Measurements from ENCODE around the gene PDCD6IP.
A peak's percentile ranks its signal among the peaks of the same experiment; 100 is the strongest.

PDCD6IP gene

DNA sequence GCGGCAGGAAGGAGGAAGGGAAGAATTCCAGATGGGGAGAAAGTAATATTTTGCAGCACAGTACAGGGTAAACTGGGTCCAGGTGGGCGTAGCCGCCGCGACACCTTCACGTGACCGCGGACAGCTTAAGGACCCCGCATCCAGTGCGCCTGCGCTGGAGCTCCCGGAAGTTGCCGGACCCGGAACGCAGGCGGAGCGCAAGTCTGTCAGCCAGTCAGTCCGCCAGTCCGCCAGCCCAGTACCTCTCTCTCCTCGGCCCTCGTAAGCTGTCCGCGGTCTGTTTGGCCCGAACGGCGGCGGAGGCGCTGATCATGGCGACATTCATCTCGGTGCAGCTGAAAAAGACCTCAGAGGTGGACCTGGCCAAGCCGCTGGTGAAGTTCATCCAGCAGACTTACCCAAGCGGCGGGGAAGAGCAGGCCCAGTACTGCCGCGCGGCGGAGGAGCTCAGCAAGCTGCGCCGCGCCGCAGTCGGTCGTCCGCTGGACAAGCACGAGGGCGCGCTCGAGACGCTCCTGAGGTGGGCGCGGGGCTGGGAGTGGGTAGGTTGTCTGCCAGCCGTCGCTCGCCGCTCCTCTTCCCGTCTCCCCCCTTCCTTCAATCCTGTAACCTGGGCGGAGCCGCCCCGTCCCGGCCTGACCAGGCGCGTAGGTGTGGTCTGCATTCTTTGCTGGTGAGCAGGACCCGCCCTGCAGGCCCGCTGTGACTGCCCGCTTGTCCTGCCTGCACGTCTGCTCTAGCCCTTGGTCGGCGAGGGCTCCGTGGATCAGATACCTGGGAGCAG lies at the start of gene PDCD6IP (continued):
- TF ChIP-seq, protein P1, sequence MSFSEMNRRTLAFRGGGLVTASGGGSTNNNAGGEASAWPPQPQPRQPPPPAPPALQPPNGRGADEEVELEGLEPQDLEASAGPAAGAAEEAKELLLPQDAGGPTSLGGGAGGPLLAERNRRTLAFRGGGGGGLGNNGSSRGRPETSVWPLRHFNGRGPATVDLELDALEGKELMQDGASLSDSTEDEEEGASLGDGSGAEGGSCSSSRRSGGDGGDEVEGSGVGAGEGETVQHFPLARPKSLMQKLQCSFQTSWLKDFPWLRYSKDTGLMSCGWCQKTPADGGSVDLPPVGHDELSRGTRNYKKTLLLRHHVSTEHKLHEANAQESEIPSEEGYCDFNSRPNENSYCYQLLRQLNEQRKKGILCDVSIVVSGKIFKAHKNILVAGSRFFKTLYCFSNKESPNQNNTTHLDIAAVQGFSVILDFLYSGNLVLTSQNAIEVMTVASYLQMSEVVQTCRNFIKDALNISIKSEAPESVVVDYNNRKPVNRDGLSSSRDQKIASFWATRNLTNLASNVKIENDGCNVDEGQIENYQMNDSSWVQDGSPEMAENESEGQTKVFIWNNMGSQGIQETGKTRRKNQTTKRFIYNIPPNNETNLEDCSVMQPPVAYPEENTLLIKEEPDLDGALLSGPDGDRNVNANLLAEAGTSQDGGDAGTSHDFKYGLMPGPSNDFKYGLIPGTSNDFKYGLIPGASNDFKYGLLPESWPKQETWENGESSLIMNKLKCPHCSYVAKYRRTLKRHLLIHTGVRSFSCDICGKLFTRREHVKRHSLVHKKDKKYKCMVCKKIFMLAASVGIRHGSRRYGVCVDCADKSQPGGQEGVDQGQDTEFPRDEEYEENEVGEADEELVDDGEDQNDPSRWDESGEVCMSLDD (tag by site-specific recombination; IDR thresholded peaks at IDR 0.05) = no peak
- TF ChIP-seq, protein P2, sequence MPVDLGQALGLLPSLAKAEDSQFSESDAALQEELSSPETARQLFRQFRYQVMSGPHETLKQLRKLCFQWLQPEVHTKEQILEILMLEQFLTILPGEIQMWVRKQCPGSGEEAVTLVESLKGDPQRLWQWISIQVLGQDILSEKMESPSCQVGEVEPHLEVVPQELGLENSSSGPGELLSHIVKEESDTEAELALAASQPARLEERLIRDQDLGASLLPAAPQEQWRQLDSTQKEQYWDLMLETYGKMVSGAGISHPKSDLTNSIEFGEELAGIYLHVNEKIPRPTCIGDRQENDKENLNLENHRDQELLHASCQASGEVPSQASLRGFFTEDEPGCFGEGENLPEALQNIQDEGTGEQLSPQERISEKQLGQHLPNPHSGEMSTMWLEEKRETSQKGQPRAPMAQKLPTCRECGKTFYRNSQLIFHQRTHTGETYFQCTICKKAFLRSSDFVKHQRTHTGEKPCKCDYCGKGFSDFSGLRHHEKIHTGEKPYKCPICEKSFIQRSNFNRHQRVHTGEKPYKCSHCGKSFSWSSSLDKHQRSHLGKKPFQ (tag by site-specific recombination; IDR thresholded peaks at IDR 0.05) = no peak
- TF ChIP-seq ZBTB20 (tag by site-specific recombination; IDR thresholded peaks at IDR 0.05) = peak; percentile 84
- no peak for TF ChIP-seq ZNF791 (tag by site-specific recombination; IDR thresholded peaks at IDR 0.05)
- TF ChIP-seq ZNF426 (tag by site-specific recombination; IDR thresholded peaks at IDR 0.05) = no peak
- no peak for TF ChIP-seq ZNF19 (tag by site-specific recombination; IDR thresholded peaks at IDR 0.05; ENCODE audit: low read depth)
- peak; percentile 84 for TF ChIP-seq KLF9 (tag by site-specific recombination; IDR thresholded peaks at IDR 0.05; ENCODE audit: low read depth)
- TF ChIP-seq ZNF654 (tag by site-specific recombination; IDR thresholded peaks at IDR 0.05; ENCODE audit: low read depth) = no peak
- TF ChIP-seq ZNF140 (tag by site-specific recombination; IDR thresholded peaks at IDR 0.05) = no peak
- TF ChIP-seq PRDM1 (tag by site-specific recombination; IDR thresholded peaks at IDR 0.05) = peak; percentile 49; the same call in 1 of the 2 replicates
- TF ChIP-seq ZNF561 (tag by site-specific recombination; IDR thresholded peaks at IDR 0.05; ENCODE audit: borderline replicate concordance) = peak; percentile 34; the same call in 1 of the 2 replicates
- TF ChIP-seq ZNF221 (tag by site-specific recombination; IDR thresholded peaks at IDR 0.05; ENCODE audit: borderline replicate concordance) = no peak
- no peak for TF ChIP-seq ZNF585B (tag by site-specific recombination; IDR thresholded peaks at IDR 0.05)
- no peak for TF ChIP-seq ZNF23 (tag by site-specific recombination; IDR thresholded peaks at IDR 0.05; ENCODE audit: borderline replicate concordance)
- TF ChIP-seq, protein P3, sequence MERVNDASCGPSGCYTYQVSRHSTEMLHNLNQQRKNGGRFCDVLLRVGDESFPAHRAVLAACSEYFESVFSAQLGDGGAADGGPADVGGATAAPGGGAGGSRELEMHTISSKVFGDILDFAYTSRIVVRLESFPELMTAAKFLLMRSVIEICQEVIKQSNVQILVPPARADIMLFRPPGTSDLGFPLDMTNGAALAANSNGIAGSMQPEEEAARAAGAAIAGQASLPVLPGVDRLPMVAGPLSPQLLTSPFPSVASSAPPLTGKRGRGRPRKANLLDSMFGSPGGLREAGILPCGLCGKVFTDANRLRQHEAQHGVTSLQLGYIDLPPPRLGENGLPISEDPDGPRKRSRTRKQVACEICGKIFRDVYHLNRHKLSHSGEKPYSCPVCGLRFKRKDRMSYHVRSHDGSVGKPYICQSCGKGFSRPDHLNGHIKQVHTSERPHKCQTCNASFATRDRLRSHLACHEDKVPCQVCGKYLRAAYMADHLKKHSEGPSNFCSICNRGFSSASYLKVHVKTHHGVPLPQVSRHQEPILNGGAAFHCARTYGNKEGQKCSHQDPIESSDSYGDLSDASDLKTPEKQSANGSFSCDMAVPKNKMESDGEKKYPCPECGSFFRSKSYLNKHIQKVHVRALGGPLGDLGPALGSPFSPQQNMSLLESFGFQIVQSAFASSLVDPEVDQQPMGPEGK (tag by site-specific recombination; IDR thresholded peaks at IDR 0.05) = peak; percentile 26; the same call in 1 of the 2 replicates
- no peak for TF ChIP-seq ZNF747 (tag by site-specific recombination; IDR thresholded peaks at IDR 0.05)
- no peak; the same call in 1 of the 2 replicates for TF ChIP-seq ZNF768 (tag by site-specific recombination; IDR thresholded peaks at IDR 0.05)
- peak; percentile 96 for TF ChIP-seq ZFP37 (tag by site-specific recombination; IDR thresholded peaks at IDR 0.05)
- peak; percentile 88 for TF ChIP-seq ZXDB (tag by site-specific recombination; IDR thresholded peaks at IDR 0.05)
- TF ChIP-seq OVOL3 (tag by site-specific recombination; IDR thresholded peaks at IDR 0.05) = 0 out of 2 replicates have a peak, but pooled peaks have one; percentile 21
- TF ChIP-seq IKZF3 (tag by site-specific recombination; IDR thresholded peaks at IDR 0.05) = no peak
- TF ChIP-seq KLF1 (tag by site-specific recombination; IDR thresholded peaks at IDR 0.05) = peak; percentile 90
- TF ChIP-seq ZNF792 (tag by site-specific recombination; IDR thresholded peaks at IDR 0.05) = no peak
- TF ChIP-seq ZNF544 (tag by site-specific recombination; IDR thresholded peaks at IDR 0.05) = no peak
- no peak for TF ChIP-seq KLF10 (tag by site-specific recombination; IDR thresholded peaks at IDR 0.05)
- TF ChIP-seq, protein P4, sequence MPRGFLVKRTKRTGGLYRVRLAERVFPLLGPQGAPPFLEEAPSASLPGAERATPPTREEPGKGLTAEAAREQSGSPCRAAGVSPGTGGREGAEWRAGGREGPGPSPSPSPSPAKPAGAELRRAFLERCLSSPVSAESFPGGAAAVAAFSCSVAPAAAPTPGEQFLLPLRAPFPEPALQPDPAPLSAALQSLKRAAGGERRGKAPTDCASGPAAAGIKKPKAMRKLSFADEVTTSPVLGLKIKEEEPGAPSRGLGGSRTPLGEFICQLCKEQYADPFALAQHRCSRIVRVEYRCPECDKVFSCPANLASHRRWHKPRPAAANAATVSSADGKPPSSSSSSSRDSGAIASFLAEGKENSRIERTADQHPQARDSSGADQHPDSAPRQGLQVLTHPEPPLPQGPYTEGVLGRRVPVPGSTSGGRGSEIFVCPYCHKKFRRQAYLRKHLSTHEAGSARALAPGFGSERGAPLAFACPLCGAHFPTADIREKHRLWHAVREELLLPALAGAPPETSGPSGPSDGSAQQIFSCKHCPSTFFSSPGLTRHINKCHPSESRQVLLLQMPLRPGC (tag by site-specific recombination; IDR thresholded peaks at IDR 0.05) = no peak
- TF ChIP-seq ZNF624 (tag by site-specific recombination; IDR thresholded peaks at IDR 0.05) = no peak
- TF ChIP-seq ZNF843 (tag by site-specific recombination; IDR thresholded peaks at IDR 0.05) = no peak
- no peak for TF ChIP-seq ZNF404 (tag by site-specific recombination; IDR thresholded peaks at IDR 0.05)
- TF ChIP-seq ZNF175 (tag by site-specific recombination; IDR thresholded peaks at IDR 0.05) = no peak
- no peak for TF ChIP-seq ZNF521 (tag by site-specific recombination; IDR thresholded peaks at IDR 0.05)
